22Rv1 (cell line): Measurements from ENCODE around the gene PLA2G7.

Source experiments
- CTCF ChIP-seq: fragments of 450-650 bp; IDR thresholded peaks from 2 replicates; pipeline ENCODE4 v1.5.1; 2017; ENCODE audit warnings: mild to moderate bottlenecking
- ZFX ChIP-seq: fragments of 450-650 bp; IDR thresholded peaks from 2 replicates; pipeline ENCODE4 v1.6.1; 2017; ENCODE audit warnings: antibody characterized with exemption, borderline replicate concordance

GRCh38 chr6:46764961-46765360 lies 29.8 kb upstream of the PLA2G7 start:
- TF ChIP-seq CTCF (no peak), ZFX (no peak)
